Endothelial cell of umbilical vein (primary cell): ENCODE measurements around the gene RND2.

ENCODE experiments used
- CTCF ChIP-seq, 2 donors: IDR thresholded peaks; 1 replicate in 1 of 2; 2 replicates in 1 of 2; pipeline ENCODE4 v1.5.1; 2011; ENCODE audit warnings: low read length in 2 of 2, mild to moderate bottlenecking in 2 of 2, moderate library complexity in 2 of 2, control low read depth in 1 of 2, inconsistent platforms in 1 of 2, low read depth in 1 of 2; ENCODE audit not compliant: insufficient read depth in 1 of 2; ENCODE audit errors: extremely low read depth in 1 of 2
- EZH2 ChIP-seq: IDR thresholded peaks from 2 replicates; pipeline ENCODE4 v1.6.1; 2012; ENCODE audit warnings: borderline replicate concordance, low read depth, mild to moderate bottlenecking, moderate library complexity, low read length, inconsistent platforms; ENCODE audit not compliant: severe bottlenecking
- JUN ChIP-seq: IDR thresholded peaks from 2 replicates; pipeline ENCODE4 v1.6.1; 2011; ENCODE audit warnings: borderline replicate concordance, low read depth; ENCODE audit not compliant: insufficient read length, insufficient read depth
- POLR2A ChIP-seq: IDR thresholded peaks from 2 replicates; pipeline ENCODE4 v1.6.1; 2012; ENCODE audit warnings: low read depth, mild to moderate bottlenecking, control low read depth, low read length
- POLR2AphosphoS5 ChIP-seq: IDR thresholded peaks from 2 replicates; pipeline ENCODE4 v1.6.1; 2012; ENCODE audit warnings: low read depth, mild to moderate bottlenecking, control low read depth, low read length, moderate library complexity; ENCODE audit not compliant: insufficient read depth
- TF ChIP-seq, protein P1 (sequence below): IDR thresholded peaks from 2 replicates; pipeline ENCODE4 v1.6.1; 2011; ENCODE audit not compliant: insufficient read depth, insufficient read length

- no peak for TF ChIP-seq POLR2A
- no peak for TF ChIP-seq EZH2
- no peak for TF ChIP-seq CTCF (IDR thresholded peaks at IDR 0.05; ENCODE audit: extremely low read depth in 1 of 2, insufficient read depth in 1 of 2, low read depth in 1 of 2, low read length in 2 of 2)
- no peak for TF ChIP-seq JUN
- TF ChIP-seq POLR2AphosphoS5 = no peak
- TF ChIP-seq, protein P1, sequence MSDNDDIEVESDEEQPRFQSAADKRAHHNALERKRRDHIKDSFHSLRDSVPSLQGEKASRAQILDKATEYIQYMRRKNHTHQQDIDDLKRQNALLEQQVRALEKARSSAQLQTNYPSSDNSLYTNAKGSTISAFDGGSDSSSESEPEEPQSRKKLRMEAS = no peak
Measured at GRCh38 chr17:43025290-43025657, 243 bp downstream of the RND2 start.
